NOMO-1 treated with DMSO at 0.1 percent for 48 hours (cell line): Measurements from ENCODE around the gene ATXN1.
"Not testable (repeated sequence)": the region's sequence is repeated elsewhere in the genome, so short reads cannot be mapped to it uniquely, and the experiment has no call there.

Experiments used
- DNase-seq: peaks from one replicate; lab custom pipeline; 2025; ENCODE audit not compliant: unreplicated experiment; lab: John Stamatoyannopoulos, UW

ATXN1 gene

DNA sequence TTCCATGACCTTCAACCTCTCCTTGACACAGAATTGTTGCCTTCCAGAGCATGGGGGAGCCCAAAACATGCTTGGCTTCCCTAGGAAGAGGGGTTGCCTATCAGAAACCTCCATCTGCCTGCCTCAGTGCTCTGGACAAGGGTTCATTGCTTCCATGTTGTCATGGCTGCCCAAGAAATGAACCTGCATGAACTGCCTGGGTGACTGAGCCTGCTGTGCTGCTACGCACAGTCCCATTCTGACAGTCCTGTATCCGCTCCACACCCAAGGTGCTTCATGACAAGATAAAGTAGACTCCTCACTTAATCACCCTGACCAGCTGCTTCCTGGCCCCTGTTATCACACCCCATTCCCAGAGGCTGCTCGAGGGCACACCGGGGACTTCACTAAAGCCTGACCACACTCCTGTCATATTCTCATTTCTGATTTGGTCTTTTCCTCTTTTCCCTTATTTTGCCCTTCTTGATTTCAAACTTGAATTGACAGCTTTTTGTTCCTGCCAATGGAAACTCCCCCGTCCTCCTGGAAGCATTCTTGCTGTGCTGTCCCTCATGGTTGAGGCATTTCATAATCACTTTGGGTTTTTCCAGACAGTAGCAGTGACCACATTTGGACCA, 491.0 kb downstream of the ATXN1 start:
- DNase-seq: no peak

DNA sequence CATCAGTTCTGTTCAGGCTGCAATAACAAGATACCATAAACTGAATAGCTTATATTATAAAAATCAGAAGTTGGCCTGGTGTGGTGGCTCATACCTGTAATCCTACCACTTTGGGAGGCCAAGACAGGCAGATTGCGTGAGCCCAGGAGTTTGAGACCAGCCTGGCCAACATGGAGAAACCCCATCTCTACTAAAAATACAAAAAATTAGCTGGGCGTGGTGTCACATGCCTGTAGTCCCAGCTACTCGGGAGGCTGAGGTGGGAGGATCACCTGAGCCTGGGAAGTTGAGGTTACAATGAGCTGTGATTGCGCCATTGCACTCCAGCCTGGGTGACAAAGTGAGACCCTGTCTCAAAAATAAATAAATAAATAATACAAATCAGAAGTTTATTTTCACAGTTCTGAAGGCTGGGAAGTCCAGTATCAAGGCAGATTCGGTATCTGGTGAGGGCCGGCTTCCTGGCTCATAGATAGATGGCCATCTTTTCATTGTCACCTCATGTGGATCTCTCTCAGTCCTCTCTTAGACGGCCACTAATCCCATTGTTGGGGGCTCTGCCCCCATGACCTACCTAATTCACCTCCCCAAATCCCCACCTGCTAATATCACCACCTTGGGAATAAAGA, 491.7 kb downstream of the ATXN1 start:
- not testable (repeated sequence) for DNase-seq

DNA sequence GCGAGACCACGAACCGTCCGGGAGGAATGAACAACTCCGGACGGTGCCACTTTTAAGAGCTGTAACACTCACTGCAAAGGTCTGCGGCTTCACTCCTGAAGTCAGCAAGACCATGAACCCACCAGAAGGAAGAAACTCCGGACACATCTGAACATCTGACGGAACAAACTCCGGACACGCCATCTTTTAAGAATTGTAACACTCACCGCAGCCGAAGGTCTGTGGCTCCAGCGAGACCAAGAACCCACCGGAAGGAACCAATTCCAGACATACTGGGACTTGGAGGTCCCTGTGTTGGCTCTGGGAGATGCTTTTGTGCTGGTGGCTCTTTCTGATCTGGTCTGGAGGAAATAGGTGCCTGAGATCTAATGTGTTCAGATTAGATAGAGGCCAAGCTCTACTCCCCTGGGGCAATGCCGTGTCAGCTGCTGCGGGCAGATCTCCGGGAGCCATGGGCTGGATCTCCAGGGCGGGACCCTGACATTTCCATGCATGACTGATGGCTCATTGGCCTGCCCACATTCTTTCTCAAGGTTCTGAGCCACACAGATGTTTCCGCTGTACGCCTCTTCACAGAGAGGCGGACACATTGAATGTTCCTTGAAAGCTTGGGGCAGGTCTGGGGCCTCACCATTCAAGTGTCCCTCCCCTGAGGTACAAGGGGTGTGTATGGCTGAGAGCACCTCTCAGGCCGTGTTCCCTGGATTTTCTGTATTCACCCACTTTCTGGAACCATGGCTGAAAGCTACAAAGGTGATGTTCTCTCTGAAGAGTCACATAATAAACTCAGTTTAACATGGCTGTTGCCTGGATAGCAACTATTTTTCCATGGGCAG, 493.6 kb downstream of the ATXN1 start:
- no peak for DNase-seq

DNA sequence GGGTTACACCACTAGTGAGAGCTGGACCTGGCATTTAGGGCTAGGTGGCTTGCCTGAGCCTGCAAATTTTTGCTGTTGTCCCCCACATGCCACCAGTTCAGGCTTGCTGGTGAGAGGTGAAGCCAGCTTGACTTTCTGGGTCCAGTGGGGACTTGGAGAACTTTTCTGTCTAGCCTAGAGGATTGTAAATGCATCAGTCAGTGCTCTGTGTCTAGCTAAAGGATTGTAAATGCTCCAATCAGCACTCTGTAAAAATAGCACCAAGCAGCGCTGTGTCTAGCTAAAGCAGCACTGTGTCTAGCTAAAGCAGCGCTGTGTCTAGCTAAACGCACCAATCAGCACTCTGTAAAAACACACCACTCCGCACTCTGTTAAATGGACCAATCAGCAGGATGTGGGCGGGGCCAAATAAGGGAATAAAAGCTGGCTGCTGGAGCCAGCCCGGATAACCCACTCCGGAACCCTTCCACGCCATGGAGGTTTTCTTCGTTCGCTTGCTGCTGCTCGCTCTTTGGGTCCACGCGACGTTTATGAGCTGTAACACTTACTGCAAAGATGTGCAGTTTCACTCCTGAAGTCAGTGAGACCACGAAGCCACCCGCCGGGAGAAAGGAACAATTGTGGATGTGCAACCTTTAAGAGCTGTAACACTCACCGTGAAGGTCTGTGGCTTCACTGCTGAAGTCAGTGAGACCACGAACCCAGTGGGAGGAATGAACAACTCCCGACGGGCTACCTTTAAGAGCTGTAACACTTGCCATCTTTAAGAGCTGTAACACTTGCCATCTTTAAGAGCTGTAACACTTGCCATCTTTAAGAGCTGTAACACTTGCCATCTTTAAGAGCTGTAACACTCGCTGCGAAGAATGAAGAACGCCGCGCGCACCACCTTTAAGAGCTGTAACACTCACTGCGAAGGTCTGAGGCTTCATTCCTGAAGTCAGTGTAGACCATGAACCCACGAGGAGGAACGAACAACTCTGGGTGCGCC, 495.6 kb downstream of the ATXN1 start:
- DNase-seq: no peak

DNA sequence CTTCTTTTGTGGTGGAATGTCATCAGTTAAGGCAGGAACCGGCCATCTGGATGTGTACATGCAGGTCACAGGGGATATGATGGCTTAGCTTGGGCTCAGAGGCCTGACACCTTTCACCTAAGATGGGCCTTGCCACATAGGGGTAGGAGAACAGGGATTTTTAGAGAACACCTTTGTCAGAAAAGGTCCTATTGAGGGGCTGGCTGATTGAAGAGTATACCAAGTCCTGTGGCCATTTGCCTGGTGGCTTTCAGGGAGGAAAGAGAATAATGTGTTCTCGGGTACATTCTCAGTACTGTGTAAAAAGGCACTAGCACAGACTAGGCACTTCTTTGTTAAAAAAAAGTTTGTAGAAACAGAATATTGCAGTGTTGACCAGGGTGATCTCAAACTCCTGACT, 496.5 kb downstream of the ATXN1 start:
- no peak for DNase-seq

DNA sequence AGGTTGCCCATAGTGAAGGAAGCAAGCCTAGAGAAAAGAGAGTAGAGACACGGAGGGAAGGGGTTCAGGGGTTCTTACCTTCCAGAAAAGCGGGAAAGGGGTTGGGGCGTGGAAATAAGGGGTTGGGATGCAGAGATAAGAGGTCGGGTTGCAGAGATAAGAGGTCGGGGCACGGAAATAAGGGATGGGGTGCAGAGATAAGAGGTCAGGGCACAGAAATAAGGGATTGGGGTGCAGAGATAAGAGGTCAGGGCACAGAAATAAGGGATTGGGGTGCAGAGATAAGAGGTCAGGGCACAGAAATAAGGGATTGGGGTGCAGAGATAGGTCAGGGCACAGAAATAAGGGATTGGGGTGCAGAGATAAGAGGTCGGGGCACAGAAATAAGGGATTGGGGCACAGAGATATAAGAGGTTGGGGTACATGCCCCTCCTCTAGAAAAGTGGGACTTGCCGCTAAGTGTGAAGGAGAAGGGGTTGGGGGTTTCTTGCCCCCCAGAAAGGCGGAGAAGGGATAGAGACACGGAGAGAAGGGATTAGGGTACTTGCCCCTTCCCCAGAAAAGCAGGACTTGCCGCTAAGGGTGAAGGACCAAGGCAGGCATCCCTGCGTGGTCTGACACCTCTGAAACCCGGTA, 497.7 kb downstream of the ATXN1 start:
- not testable (repeated sequence) for DNase-seq

DNA sequence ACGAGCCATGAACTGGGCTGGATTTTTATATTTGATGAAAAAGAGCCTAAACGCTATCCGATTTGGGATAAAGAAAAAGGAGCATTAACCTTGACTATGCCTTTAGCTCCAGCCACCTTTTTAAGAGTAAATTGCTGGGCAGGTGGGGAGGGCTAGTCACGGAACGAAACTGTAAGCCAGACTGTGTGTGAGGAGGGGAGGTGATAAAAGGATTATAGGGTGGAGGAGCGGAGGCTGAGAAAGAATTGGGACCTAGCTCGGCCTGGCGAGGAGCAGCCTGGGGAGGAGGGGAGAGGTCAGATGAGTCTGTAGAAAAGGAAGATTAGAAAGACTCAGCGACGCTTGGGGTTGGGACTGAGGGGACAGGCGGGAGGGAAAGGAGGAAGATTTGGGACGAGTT, 498.5 kb downstream of the ATXN1 start:
- not testable (repeated sequence) for DNase-seq

DNA sequence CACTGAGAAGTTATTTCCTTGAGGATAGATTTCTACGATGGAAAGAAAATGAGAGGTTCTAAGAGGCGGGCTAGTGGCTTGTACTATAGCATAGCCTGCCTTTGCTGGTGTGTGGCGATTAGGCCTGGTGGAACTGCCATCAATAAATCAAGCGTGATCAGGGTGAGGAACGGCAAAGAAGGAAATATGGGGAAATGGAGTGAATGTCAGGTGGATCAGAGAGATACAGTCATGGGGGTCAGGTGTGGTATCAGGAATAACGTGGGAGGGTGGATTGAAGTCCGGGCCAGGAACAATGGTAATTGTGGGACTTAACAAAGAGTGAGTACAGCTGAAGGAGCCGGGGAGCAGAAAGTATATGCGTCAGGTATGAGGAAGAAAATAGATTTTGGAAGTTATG, 500.7 kb downstream of the ATXN1 start:
- not testable (repeated sequence) for DNase-seq

DNA sequence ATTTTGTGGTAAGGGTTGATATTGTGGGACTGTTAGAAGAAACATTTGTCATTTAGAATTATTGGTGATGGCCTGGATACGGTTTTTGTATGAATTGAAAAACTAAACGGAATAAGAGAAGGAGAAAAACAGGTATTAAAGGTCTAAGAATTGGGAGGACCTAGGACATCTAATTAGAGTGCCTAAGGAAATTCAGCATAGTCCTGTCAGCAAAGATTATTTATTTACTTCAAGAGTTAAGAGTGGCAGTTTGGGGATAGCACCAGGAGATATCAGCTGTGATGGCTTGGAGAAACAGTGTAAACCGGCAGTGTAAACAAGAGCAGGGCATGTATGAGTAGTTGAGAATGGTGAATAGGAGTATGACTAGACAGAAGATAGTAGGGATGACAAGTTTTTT, 501.7 kb downstream of the ATXN1 start:
- not testable (repeated sequence) for DNase-seq

DNA sequence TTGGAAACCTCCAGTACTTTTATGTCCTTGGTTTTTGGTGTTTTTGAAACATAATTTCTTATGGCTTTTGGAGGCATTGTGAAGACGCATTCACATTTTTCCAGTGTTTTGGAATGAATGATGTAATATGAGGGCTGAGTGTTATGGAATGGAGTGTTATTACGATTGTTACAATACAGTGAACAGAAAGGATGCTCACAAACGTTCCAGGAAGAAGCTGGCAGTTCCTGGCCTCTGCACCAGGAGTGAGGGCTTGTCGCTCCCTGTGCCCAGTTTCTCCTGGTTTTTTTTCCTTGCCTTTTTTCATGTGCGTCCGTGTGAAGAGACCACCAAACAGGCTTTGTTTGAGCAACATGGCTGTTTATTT, 502.6 kb downstream of the ATXN1 start:
- DNase-seq: no peak

DNA sequence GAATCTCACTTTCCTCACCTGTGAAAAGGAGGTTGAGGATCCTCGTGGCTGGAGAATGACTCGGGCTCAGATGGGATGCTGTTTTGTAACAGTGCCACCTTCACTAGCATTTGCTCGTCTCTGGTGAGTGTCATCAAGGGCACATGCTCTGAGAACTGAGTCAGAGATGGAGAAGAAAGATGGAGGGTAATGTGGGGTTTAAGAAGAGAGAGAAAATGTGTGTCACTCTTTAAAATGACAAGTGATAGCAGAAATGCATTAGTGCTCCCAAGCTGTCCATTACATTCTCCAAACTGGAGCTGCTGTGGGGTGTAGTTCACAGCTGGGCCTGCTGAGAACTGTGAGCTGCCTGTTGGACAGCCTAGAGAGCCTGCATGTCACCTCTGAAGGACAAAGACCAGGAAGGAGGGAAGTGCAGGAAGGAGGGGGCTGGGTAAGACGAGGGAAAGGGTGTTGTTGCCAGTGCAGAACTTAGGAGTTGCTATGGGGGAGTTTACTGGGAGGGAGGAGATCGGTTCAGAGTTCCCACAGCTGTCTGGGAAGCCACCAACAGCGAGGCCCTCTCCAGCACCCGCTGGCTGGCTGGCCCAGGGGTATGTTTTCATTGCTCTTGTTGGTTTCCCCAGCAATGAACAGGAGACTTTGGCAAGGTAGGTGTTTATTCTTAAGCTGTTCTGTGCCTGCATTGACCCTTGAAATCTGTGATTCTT, 503.1 kb downstream of the ATXN1 start:
- no peak for DNase-seq

DNA sequence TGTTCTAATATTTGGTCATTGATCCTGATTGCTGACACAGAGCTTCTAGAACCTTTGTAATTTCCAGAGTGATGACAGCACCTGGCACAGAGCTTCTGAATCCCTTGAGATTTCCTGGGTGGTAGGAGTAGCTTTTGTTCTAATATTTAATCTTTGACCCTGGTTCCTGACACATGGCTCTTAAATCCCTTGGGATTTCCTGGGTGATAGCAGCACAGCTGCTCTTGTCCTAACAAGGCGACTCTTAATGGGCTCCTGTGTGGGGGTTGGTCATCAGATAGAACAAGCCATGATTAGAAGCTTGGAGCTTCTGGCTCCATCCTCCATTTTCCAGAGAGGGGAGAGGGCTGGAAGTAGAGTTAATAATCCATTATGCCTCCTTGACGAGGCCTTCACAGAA, 504.5 kb downstream of the ATXN1 start:
- DNase-seq: no peak

DNA sequence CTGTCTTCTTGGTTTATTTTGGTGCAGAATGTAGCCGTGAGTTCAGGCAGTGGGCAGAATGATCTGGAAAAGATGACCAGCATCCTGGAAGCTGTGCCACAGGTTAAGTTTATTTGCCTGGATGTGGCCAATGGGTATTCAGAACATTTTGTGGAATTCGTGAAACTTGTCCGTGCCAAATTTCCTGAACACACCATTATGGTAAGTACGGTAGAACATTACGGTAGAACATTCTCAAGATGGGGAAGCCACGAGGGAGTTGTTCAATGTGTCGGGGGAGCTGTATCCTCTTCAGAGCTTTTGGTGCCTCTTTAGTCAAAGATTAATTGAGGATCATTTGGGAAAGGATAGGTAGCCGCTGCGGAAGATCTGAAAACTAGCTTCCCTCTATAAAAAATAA, 506.7 kb downstream of the ATXN1 start:
- no peak for DNase-seq

DNA sequence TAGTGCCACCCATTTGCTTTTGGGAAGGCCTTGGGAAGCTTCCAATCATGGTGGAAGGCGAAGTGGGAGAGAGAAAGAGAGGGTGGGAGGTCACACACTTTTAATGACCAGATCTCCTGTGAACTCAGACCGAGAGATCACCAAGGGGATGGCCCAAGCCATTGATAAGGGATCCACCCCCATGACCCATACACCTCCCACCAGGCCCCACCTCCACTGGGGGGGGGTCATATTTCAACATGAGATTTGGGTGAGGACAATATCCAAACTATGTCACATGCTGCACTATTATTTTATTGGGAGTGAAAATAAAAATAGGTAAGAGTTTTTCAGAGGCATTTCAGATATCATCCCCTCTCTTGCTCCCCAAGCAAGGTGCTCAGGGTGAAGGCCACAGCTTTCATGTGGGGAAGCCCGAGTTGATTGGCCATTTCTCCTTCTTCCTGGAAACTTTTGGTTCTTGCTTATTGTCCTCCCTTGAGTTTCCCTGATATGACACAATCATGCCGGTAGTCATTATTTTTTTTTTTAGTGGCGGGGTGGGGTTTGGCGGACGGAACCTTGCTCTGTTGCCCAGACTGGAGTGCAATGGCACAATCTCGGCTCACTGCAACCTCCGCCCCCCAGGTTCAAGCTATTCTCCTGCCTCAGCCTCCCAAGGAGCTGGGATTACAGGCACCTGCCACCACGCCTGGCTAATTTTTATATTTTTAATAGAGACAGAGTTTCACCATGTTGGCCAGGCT, 507.7 kb downstream of the ATXN1 start:
- no peak for DNase-seq

DNA sequence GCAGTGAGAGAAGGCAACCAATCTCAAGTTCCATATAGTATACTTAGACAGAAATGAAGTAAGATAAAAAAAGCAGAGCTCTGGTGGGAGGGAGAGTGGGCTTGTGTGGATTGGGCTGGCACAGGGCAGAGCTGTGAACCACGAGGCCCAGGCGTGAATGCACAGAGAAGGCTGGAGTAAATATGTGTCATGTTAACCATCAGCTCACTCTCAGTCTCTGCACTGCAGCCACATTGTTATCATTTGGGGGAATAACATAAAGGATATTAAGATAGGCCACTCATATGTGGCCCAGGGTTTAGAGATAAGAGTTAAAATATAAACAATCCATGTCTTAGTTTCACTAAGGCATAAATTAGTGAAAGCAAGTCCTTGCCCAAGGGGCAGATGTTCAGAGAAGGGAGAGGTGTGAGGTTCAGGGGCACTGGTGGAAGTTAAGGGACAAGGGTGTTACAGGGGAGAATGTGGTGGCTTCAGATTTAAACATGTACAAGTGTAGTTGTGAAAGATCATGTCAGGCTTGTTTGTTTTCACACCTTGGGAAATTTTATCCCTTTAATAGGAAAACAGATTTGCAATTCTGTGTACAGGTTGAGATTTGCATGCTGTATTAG, 508.5 kb downstream of the ATXN1 start:
- DNase-seq: no peak

DNA sequence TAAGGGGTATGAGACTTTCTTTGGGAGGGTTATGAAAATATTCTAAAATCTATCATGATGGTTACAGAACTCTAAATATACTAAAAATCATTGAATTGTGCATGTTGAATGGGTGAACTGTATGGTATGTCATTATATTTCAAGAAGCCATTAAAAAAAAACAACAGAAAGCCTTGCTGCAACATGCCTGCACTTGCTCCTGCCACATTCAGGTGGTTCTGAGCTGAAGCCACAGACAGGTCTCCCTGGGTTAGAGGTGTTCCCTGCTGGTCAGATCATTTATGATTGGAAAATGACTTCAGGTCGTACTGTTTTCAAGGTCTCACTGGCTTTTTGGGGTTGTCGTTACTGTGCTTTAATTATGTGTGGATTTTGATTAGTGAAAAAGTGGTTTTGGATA, 509.6 kb downstream of the ATXN1 start:
- no peak for DNase-seq

DNA sequence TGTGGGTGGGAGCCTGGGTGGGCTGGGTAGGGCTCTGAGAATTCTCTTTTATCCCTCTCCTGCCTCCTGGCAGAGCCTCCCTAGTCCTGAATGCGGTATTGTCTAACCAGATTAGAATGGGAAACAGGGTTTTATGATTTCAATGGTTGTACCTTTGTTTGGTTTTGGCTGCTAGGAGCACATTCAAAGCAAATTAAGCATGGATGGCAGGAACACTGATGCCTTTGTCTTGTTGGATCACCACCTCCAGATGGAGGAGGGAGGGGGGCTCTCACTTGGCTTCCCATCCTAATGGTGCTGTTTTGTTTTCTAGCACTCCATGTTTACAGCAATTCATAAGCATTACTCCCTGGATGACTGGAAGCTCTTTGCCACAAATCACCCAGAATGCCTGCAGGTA, 511.3 kb downstream of the ATXN1 start:
- DNase-seq: no peak
